WTC11 (cell line): ENCODE results near the gene DHRS7.

Experiments used
- NFATC4 ChIP-seq: fragments of 250-450 bp; sonication (Bioruptor Pico); IDR thresholded peaks from 2 replicates; pipeline ENCODE4 v1.9.0; 2021; ENCODE audit warnings: mild to moderate bottlenecking
- OVOL2 ChIP-seq: fragments of 250-450 bp; sonication (Bioruptor Pico); IDR thresholded peaks from 2 replicates; pipeline ENCODE4 v1.9.0; 2021; ENCODE audit warnings: mild to moderate bottlenecking, borderline replicate concordance
- TF ChIP-seq, protein P1 (sequence below): sonication (generic); formaldehyde crosslinking; IDR thresholded peaks from 2 replicates; pipeline ENCODE4 v1.8.0; 2023; ENCODE audit warnings: mild to moderate bottlenecking, missing genetic modification reagents
- TF ChIP-seq, protein P2 (sequence below): fragments of 200-600 bp; IDR thresholded peaks from 2 replicates; pipeline ENCODE4 v1.8.0; 2022; ENCODE audit warnings: antibody characterized with exemption

DNA sequence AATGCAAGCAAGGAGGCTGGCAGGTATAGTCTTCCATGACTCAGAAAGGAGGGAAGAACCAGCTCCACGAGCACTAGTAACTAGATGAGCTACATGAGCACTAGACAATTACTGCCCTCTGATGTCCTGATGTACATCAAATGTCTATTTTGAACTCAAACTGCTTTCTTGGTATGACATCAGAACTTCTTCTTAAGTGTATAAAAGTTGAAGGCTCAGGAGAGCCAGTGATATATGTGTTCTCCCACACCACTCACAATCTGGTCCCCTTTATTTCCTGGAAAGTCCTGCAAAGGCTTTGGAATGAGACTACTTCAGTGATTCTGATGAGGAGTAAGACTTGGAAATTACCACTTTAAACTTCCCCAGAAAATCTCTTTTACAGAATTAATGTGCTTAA lies 18.5 kb upstream of the DHRS7 start:
- no peak for TF ChIP-seq OVOL2 (CRISPR knock-in tag)
- TF ChIP-seq, protein P1, sequence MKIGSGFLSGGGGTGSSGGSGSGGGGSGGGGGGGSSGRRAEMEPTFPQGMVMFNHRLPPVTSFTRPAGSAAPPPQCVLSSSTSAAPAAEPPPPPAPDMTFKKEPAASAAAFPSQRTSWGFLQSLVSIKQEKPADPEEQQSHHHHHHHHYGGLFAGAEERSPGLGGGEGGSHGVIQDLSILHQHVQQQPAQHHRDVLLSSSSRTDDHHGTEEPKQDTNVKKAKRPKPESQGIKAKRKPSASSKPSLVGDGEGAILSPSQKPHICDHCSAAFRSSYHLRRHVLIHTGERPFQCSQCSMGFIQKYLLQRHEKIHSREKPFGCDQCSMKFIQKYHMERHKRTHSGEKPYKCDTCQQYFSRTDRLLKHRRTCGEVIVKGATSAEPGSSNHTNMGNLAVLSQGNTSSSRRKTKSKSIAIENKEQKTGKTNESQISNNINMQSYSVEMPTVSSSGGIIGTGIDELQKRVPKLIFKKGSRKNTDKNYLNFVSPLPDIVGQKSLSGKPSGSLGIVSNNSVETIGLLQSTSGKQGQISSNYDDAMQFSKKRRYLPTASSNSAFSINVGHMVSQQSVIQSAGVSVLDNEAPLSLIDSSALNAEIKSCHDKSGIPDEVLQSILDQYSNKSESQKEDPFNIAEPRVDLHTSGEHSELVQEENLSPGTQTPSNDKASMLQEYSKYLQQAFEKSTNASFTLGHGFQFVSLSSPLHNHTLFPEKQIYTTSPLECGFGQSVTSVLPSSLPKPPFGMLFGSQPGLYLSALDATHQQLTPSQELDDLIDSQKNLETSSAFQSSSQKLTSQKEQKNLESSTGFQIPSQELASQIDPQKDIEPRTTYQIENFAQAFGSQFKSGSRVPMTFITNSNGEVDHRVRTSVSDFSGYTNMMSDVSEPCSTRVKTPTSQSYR (CRISPR knock-in tag): no peak
- TF ChIP-seq, protein P2, sequence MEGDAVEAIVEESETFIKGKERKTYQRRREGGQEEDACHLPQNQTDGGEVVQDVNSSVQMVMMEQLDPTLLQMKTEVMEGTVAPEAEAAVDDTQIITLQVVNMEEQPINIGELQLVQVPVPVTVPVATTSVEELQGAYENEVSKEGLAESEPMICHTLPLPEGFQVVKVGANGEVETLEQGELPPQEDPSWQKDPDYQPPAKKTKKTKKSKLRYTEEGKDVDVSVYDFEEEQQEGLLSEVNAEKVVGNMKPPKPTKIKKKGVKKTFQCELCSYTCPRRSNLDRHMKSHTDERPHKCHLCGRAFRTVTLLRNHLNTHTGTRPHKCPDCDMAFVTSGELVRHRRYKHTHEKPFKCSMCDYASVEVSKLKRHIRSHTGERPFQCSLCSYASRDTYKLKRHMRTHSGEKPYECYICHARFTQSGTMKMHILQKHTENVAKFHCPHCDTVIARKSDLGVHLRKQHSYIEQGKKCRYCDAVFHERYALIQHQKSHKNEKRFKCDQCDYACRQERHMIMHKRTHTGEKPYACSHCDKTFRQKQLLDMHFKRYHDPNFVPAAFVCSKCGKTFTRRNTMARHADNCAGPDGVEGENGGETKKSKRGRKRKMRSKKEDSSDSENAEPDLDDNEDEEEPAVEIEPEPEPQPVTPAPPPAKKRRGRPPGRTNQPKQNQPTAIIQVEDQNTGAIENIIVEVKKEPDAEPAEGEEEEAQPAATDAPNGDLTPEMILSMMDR: no peak
- no peak for TF ChIP-seq NFATC4
